Nephron (organoid): ENCODE measurements around the gene LY9.

ENCODE experiments used
- H3K27ac Mint-ChIP-seq, 3 experiments: 2 replicates each; pipeline ENCODE4 v1.8.0; 2020; ENCODE audit warnings: mixed read lengths in 3 of 3, mild to moderate bottlenecking in 2 of 3, moderate library complexity in 1 of 3
- H3K27me3 Mint-ChIP-seq: 2 replicates; pipeline ENCODE4 v1.8.0; 2021; ENCODE audit warnings: low read depth, mild to moderate bottlenecking, moderate library complexity, mixed read lengths
- H3K36me3 Mint-ChIP-seq: 2 replicates; pipeline ENCODE4 v1.8.0; 2020; ENCODE audit warnings: low read depth, mixed read lengths
- H3K4me1 Mint-ChIP-seq: 2 replicates; pipeline ENCODE4 v1.8.0; 2020; ENCODE audit warnings: mixed read lengths
- H3K4me3 Mint-ChIP-seq, 3 experiments: 2 replicates each; pipeline ENCODE4 v1.8.0; 2020; ENCODE audit warnings: mild to moderate bottlenecking in 3 of 3, mixed read lengths in 3 of 3, moderate library complexity in 2 of 3
- H3K9me3 Mint-ChIP-seq: 2 replicates; pipeline ENCODE4 v1.8.0; 2020; ENCODE audit warnings: mixed read lengths
- CTCF ChIP-seq, 3 experiments: fragments of 200-600 bp; sonication (generic); IDR thresholded peaks; one replicate each; pipeline ENCODE4 v1.5.0; 2021; ENCODE audit warnings: antibody characterized with exemption in 3 of 3; ENCODE audit not compliant: unreplicated experiment in 3 of 3

LY9 gene

GRCh38 chr1:160821627-160822026, 25.7 kb downstream of the LY9 start:
- Mint-ChIP-seq H3K4me3 (no peak overlapping the region), H3K9me3 (no peaks in the 10 kb centered on the region), H3K36me3 (no peaks in the 10 kb centered on the region), H3K27ac (no peak overlapping the region), H3K27me3 (peaks cover 10% of the 10 kb centered on the region), H3K4me1 (peaks cover 6% of the 10 kb centered on the region)
- TF ChIP-seq CTCF (IDR thresholded peaks at IDR 0.05; ENCODE audit: unreplicated experiment in 3 of 3) = no peak

GRCh38 chr1:160823296-160823695, 27.3 kb downstream of the LY9 start:
- H3K4me1 Mint-ChIP-seq = peaks cover 4% of the 10 kb centered on the region
- H3K4me3 Mint-ChIP-seq = no peak overlapping the region
- peaks cover 14% of the 10 kb centered on the region for H3K27me3 Mint-ChIP-seq
- no peaks in the 10 kb centered on the region for H3K9me3 Mint-ChIP-seq
- H3K36me3 Mint-ChIP-seq = no peaks in the 10 kb centered on the region
- TF ChIP-seq CTCF (IDR thresholded peaks at IDR 0.05; ENCODE audit: unreplicated experiment in 3 of 3) = no peak
- no peak overlapping the region for H3K27ac Mint-ChIP-seq

GRCh38 chr1:160826546-160826945, 30.6 kb downstream of the LY9 start:
- no peaks in the 10 kb centered on the region for H3K36me3 Mint-ChIP-seq
- H3K27ac Mint-ChIP-seq = no peak overlapping the region
- H3K27me3 Mint-ChIP-seq = peaks cover 6% of the 10 kb centered on the region
- no peaks in the 10 kb centered on the region for H3K9me3 Mint-ChIP-seq
- no peaks in the 10 kb centered on the region for H3K4me1 Mint-ChIP-seq
- H3K4me3 Mint-ChIP-seq = no peak overlapping the region
- TF ChIP-seq CTCF (IDR thresholded peaks at IDR 0.05; ENCODE audit: unreplicated experiment in 3 of 3) = no peak

- no peaks in the 10 kb centered on the region for H3K4me1 Mint-ChIP-seq
- no peaks in the 10 kb centered on the region for H3K9me3 Mint-ChIP-seq
- H3K27me3 Mint-ChIP-seq = peaks cover 6% of the 10 kb centered on the region
- no peak overlapping the region for H3K27ac Mint-ChIP-seq
- TF ChIP-seq CTCF (IDR thresholded peaks at IDR 0.05; ENCODE audit: unreplicated experiment in 3 of 3) = no peak
- no peak overlapping the region for H3K4me3 Mint-ChIP-seq
- H3K36me3 Mint-ChIP-seq = no peaks in the 10 kb centered on the region
Measured at GRCh38 chr1:160827418-160827817, 31.4 kb downstream of the LY9 start.

GRCh38 chr1:160829766-160830165, 33.8 kb downstream of the LY9 start:
- H3K4me1 Mint-ChIP-seq = no peaks in the 10 kb centered on the region
- H3K36me3 Mint-ChIP-seq = no peaks in the 10 kb centered on the region
- peaks cover 6% of the 10 kb centered on the region for H3K27me3 Mint-ChIP-seq
- H3K9me3 Mint-ChIP-seq = no peaks in the 10 kb centered on the region
- no peak overlapping the region for H3K4me3 Mint-ChIP-seq
- TF ChIP-seq CTCF (IDR thresholded peaks at IDR 0.05; ENCODE audit: unreplicated experiment in 3 of 3) = no peak
- no peak overlapping the region for H3K27ac Mint-ChIP-seq

- peak; percentile 52 to 69 (median 57) for TF ChIP-seq CTCF (IDR thresholded peaks at IDR 0.05; ENCODE audit: unreplicated experiment in 3 of 3)
- Mint-ChIP-seq H3K4me3 (no peak overlapping the region), H3K4me1 (no peaks in the 10 kb centered on the region), H3K27me3 (peaks cover 6% of the 10 kb centered on the region), H3K36me3 (no peaks in the 10 kb centered on the region), H3K9me3 (no peaks in the 10 kb centered on the region), H3K27ac (no peak overlapping the region)
Measured at GRCh38 chr1:160830321-160831153, 34.6 kb downstream of the LY9 start.
